HG02642 (cell line): ENCODE data around the gene CHPF2.

Source experiments
- ATAC-seq: cut with Tn5 transposase; IDR thresholded peaks from one replicate; pipeline ENCODE4 v1.9.1; 2021; ENCODE audit warnings: mild to moderate bottlenecking; ENCODE audit not compliant: unreplicated experiment, poor library complexity

Gene CHPF2

DNA sequence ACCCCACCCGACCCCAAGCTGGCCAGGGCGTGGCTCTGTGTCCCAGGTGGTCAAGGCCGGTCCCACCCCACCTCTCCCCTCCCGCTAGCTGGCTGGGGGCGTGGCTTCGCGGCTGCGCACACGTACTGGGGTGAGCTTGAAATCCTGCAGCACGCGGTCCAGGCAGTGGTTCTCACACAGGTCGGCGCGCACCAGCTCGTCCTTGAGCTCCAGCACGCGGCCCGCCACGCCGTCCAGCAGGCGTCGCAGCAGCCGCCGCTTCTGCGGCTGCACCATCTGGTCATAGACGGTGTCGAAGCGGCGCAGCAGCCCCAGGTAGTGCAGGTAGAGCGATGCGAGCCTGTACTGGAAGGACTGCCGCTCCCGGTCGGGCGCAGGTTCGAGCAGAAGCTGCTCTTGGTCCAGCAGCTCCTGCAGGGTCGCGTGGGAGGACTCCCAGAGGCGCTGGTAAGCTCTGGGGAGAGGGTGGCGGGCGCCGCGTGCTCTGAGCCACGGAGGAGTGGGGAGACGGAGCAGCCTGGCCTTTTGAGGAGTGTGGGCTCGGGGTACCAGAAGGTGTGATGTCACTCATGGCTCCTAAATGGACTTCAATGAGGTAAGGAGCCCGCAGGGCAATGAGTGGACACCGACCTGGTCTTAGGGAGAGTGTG lies 27.8 kb upstream of the CHPF2 start:
- no peak for ATAC-seq

DNA sequence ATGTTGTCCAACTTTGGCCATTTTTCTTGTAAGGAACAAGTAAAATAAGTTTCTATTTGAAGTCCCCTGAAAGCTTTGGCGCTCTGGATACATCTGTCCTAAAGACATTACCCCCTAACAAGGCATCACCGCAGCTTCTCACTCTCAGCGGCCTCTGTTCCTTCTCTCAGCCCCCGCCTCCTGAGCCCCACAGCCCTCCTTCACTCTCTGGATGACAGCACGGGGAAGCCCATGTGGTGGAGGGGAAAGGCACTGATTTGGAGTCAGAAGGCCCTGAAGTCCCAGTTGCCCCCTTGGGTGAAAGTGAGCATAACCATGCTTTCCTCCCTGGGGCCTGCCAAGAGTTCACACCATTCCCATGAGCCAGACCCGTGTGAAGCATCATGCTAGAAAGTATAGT lies 26.6 kb upstream of the CHPF2 start:
- ATAC-seq = no peak

DNA sequence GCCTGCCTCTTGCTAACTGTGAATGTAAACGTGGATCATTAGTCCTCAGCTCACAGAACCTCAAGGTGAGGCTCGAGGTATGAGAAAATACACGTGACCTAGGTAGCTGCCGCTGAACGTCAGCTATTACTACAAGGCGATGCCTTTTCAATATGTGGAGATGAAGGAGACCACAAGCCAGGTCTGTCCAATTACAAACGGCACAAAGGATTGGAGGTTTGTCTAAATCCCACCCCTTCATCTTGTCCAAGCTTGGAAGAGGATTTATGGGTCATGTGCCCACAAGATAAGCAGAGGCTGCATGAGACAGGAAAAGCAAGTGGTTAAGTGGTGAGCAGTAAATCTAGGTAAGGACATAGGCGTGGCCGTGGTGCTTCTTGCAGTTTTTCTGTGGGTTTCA lies 25.4 kb upstream of the CHPF2 start:
- no peak for ATAC-seq

DNA sequence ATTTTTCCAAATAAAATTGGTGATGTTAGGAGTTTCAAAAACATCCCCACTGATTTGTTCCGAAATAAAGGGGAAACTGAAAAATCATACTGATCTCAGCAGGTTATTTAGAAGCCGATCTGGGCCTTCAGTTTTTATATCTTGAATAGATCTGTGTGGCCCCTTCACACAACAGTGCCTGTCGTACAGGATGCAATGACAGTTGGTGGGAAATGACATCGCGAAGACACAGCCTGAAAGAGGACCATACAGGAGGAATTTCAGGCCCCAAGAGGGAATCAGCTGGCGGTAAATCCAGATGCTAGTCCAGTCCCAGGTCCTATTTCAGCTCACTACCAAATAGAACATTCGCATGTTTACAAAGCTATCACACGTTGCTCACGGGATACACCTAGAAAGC lies 25.0 kb upstream of the CHPF2 start:
- ATAC-seq = no peak

DNA sequence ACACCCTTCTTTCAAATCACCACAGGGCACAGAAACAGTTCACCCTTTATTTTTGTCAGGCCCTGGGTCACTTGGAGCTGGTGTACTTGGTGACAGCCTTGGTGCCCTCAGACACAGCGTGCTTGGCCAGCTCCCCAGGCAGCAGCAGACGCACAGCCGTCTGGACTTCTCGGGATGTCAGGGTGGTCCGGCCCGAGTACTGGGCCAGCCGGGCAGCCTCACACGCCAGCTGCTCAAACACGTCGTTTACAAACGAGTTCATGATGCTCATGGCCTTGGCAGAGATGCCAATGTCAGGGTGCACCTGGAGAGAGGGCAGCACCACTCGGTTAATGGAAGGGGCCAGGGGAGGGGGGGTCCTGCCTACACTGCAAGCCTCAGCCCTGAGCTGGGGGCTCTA lies 24.5 kb upstream of the CHPF2 start:
- no peak for ATAC-seq

DNA sequence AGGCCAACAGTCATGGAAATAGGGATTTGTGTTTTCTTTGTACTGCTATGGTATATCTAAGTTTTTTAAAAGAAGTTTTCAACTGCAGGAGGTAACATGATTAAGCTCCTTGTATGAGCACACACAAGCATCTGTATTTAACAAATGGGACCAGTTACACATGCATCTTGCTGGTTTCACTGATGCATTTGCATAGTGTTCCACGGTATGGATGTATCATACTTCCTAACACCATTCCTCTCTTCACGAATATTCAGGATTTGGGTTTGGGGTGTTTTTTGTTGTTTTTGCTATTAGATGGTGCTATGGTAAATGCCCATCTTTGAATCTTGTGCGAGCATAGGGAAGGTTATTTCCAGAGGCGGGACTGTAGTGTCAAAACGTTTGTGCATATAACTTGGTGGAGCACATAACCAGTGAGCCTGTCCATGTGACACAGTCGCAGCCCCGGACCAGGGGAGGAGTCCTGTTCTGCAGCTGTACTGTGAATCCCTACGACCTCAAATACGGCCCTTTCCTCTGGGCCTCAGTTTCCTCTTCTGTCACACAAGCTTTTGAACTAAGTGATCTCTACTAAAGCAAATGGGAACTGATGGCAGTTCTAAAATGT lies 23.9 kb upstream of the CHPF2 start:
- ATAC-seq = no peak

DNA sequence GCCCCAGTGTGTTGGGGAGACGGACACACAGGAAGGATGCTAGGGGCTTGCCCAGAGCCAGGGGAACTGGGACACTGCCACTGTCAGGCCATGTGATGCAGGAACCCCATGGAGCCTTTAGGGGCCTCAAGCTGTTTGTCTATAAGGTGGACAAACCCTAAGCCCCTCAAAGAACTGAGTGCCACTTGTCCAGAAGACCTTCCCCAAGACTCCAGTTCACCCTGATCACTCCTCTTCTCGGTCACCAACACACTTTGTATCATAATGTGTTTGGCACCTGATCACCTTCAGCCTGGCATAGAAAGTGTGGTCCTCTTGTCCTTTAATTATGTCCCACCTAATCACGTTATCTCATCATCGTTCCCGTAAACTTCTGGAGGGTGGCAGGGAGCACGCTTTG lies 22.7 kb upstream of the CHPF2 start:
- no peak for ATAC-seq

DNA sequence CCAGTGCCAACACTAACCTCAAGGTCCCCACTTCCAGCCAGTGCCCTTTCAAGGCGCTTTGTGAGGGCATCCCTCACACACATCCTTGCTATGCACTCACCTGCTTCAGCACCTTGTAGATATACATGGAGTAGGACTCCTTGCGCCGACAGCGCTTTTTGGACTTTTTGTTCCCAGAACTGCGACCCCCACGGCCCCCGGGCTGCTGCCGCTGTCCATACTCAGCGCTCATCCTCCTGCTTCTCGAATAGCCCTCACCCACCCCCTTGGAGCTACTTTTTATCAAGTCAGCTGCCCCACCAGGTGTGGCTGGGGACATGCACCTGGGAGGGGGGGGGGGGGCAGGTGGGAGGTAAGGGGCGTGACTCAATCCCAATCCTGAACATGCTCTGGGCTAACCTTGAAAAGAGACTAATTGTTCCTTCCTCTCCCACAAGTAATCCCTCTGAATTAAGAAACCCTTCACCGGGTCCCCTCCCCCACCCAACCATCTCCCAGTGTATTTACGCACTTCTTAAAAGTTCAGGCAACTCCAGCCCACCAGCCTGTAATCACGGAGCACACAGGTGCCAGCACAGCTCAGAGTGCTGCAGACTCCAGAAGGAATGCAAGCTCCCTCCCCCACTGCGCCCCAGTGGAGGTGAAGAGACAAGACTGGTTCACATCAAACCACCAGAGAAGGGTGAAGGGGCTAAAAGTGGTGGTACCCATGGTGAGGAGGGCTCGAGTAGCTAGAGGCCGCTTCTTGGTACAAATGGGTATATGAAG lies 22.0 kb upstream of the CHPF2 start, which contains the start of gene H2BK1:
Gene H2BK1 (minus strand): TSS at position 402 of the 768 bp plus-strand sequence. CDS start 170 bp downstream, at position 232.
- ATAC-seq = no peak

DNA sequence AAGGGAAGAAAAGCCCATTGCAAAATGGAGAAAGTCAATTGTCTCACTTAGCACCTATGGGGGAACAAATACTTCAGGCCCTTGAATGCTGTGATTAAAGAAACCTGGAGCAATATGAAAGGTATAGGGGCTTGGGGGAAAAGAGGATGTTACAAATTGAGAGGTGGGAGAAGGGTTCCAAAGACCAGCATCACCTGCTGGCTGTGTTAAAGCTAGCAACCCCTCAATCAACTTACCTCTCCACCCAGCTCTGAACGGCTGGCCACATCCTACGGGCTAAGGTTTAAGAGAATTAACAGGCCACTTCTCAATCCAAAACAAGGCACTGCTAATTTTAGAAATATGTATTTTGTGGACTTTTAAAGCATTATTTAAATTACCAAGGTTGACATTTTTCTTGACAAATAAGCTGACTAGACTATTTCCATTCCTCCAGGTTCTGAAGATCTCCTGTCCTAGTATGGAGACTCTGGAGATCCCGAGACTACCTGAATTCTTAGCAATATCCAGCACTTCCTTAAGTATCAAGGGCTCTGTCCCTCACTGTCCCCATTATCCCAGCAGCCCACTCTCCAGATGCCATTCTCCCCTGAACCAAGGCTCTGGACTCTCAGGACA lies 21.0 kb upstream of the CHPF2 start:
- ATAC-seq = no peak

DNA sequence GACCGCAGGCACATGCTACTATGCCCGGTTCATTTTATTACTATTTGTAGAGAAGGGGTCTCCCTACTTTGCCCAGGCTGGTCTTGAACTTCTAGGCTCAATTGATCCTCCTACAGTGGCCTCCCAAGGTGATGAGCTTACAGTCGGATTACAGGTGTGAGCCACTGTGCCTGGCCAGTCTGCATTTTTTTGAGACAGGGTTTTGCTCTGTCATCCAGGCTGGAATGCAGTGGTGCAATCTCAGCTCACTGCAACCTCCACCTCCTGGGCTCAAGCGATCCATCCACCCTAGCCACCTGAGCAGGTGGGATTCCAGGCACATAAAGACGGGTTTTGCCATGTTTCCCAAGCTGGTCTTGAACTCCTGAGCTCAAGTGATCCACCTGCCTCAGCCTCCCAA lies 19.7 kb upstream of the CHPF2 start:
- no peak for ATAC-seq

DNA sequence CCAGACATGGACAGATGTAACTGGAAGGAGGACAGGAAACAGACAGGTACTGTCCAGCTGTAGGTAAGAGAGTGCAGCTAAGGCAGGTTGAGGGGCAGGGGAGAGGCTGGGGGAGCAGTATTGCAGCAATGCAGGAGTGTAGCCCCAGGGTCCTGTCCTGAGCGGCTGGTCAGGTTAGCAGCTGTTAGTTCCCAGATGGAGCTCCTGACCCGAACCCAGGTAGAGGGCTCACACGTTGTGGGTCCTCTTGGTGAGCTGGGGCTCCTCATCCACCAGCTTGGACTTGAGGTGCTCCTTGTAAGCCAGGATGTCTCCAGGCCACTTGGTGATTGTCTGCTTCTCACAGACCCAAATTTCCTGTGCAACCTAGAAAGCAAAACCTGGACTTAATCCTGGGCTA lies 18.5 kb upstream of the CHPF2 start:
- ATAC-seq = no peak

DNA sequence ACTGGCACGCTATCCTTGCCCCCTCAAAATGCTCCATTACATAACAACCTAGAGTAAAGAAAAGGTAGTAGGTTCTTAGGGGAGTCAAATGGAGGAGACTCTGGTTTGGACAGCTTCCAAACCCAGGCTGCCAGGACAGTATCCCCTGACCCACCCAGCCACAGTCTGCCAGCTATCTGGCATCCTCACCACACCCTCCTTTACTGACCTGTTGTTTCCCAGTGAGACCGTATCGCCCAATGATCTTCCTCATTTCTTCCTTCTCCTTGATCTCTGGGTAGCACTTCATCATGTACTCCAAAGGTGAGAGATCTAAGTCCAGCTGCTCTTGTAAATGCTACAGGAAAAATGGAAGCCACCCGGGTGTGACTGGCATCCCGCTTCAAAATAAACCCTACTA lies 16.9 kb upstream of the CHPF2 start:
- no peak for ATAC-seq

DNA sequence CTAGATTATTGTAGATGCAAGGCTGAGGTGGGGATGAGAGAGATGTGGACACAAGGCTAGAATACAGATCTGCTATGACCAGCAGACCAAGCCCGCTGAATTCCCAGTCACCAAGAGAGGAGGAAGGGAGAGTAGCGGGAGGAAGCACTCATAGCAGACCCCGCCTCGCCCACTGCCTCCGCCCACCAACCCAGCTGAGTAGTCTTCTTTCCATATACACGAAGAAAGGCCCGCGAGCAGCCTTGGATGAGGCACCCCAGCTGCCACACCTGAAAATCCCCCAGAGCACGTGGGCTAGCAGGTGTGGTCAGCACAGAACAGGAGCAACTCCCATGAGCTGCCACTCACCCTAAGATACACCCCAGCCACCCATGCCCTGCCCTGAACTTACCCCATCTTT lies 14.1 kb upstream of the CHPF2 start:
- ATAC-seq = no peak

DNA sequence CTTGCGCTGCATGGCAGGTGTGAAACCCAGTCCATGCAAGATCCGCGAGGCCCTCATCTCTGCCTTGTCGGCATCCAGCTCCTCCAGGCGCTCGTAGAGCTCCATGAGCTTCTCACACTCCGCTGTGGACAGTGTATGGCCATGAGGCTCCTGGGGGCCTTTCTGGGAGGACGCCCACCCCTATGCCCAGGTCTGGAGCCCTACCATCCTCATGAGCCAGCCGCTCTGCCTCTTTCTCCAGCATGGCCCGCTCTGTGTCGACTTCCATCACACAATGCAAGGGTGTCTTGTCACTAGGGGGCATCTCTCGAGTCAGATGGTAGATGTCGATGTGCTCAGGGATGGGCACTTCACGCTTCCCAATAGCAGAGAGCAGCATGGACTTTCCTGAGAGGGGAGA lies 8.6 kb upstream of the CHPF2 start:
- ATAC-seq = no peak

DNA sequence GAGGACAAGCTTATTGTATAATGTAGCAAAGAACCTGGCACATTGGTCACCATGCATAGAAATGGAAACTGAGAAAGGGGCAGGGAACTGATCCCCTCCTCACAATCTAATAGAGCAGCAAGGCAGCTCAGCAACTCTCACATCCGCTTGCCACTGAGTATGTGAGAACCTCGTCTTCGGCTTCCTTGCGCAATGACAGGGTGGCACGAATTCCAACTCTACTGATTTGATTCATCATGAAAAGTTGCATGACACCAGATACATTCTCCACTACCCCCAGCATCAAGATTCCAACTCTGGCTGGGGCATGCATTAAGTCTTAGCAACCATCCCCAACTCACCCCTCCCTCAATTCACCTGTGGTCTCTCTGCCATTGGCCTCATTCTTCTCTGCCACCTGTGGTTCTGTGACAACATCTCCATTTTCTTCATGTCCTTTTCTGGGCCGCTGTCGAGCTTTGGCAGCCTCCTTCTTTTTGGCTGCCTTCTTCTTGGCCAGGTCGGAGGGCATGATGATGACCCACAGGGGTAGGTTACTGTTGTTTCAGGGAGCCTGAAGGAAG lies 6.3 kb upstream of the CHPF2 start:
- no peak for ATAC-seq

DNA sequence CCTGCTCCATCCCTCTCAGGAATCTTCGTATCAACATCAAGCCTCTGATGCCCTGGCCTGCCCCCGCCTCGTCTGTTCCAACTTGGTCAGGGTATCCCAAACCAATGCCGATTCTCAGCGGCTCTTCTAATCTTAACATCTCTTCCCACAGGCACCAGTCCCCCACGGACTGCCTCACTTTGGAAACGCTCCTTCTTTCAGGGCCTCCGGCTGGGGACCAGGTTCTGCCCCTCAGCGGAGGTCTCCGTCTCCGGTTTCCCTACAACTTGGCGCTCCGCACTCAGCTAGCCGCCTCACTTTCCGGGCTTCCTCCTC lies 5.8 kb upstream of the CHPF2 start:
- peak; percentile 5 for ATAC-seq

DNA sequence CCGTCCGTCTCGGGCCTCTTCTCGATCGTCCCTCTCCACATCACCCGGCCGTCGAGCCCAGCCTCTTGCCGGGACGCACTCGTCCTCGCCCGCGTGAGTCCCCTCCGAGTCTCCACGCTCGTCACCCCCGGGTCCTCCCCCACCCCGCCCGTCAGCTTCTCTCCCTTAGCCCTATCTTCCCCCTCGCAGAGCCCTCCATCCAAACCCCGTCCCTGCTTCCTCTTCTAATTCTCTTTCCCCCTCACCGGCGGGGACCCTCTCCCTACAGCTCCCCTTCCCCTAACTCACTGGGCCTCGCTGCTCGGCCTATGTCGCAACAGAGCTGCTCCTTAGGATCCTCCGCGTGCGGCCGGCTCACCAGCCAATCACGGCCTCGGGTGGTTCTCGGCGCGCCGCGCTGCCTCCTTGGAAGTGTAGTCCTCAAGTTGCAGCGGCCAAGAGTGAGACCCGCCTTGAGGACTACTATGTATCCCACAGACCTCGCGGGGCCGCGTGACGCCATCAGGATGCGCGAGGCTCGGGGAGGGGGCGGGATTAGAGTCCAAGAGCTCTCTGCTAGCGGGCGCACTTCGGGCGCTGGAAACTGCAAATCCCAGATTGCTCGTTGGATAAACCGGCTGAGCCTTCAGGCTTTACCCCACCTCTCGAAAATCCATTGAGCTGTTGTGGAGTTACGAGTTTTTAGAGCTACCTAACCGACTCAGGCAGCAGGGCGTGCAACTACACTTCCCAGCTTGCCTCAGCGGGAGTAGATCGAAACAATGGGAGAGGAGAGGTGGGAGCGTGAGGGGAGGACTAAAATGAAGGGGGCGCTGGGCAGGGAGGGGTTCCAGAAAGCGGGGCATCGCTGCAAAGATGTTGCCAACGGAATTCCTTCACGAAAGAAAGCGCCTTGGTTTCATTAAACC lies 5.2 kb upstream of the CHPF2 start, which contains the start of gene ABCF2:
Gene ABCF2 (minus strand): TSS at position 331 of the 908 bp plus-strand sequence. CDS start 747 bp downstream, outside the sequence.
- ATAC-seq = peak; percentile 99

DNA sequence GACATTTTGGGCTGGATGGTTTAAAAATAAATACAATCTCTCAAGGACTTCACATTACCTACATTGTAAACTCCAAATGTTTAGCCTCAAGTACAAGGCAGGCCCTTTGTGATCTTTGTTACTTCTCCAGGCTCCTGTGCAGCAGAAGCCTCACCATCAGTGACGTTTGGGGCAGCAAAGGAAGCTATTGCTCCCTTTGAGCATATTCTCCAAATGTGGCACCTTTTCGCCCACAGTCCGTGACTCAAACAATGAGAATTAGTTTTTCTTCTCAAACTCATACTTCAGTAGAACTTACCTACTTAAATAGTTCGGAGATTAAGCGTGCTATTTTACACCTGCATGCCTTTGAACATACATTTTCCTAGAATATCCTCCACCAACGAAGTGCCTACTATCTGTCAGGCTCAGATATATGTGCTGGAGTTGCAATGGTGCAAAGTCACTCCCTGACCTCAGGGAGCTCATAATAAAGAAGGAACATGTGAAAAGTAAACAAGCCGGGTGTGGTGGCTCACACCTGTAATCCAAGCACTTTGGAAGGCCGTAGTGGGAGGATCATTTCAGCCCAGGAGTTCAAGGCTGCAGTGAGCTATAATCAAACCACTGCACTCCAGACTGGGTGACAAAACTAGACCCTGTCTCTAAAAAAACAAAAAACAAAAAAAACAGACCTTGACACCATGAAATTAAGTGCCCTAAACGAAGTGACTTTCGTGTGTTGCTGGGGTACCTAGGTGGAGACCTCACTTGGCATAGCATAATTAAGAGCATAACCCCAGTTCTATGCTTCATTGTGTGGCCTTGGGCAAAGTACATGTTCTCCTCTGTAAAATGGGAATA lies 4.0 kb upstream of the CHPF2 start:
- ATAC-seq = no peak

DNA sequence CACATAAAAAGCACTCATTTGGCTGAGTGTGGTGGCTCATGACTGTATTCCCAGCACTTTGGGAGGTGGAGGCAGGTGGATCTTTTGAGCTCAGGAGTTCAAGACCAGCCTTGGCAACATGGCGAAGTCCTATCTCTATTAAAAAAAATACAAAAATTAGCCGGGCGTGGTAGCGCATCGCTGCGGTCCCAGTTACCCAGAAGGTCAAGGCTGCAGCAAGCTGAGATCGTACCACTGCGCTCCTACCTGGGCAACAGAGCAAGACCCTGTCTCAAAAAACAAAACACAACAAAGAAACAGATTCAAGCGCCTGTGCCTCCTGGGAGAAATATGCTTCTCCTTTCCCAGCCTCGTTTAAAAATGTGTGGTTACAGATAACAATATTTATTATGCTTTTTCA lies 3.0 kb upstream of the CHPF2 start:
- no peak for ATAC-seq
